Breast epithelium (tissue), 4 donors: ENCODE measurements around the gene NECTIN2. TPM values are rescaled to one million over a fixed set of nuclear protein-coding genes. Genes with fewer than 3 reads are reported as not detected.
"Not testable (repeated sequence)": the region's sequence is repeated elsewhere in the genome, so short reads cannot be mapped to it uniquely, and the experiment has no call there.

Experiments used
- DNase-seq, 2 donors: peaks; one replicate each; pipeline ENCODE4 v3.0.0-alpha.2; 2019; ENCODE audit warnings: low spot score in 2 of 2
- H3K27ac ChIP-seq, 2 donors: fragments of 200-600 bp; sonication (generic) in 1 of 2; one replicate each; pipeline ENCODE4 v1.5.1; 2016 to 2019; ENCODE audit warnings: mild to moderate bottlenecking in 1 of 2
- H3K27me3 ChIP-seq, 2 donors: fragments of 200-600 bp; sonication (generic) in 1 of 2; one replicate each; pipeline versions ENCODE4 v1.5.1 to v1.6.0; 2017 to 2019; ENCODE audit warnings: control low read depth in 1 of 2, mild to moderate bottlenecking in 1 of 2
- H3K36me3 ChIP-seq: fragments of 200-600 bp; one replicate; pipeline ENCODE4 v1.5.1; 2019
- H3K4me1 ChIP-seq, 2 donors: fragments of 200-600 bp; sonication (generic); one replicate each; pipeline ENCODE4 v1.5.1; 2016 to 2019; ENCODE audit warnings: control low read depth in 1 of 2
- H3K4me3 ChIP-seq, 3 donors: fragments of 200-600 bp; sonication (generic); 1 replicate in 2 of 3; 2 replicates in 1 of 3; pipeline ENCODE4 v1.5.1; 2016 to 2019; ENCODE audit warnings: mild to moderate bottlenecking in 3 of 3, moderate library complexity in 2 of 3
- H3K9me3 ChIP-seq, 2 donors: fragments of 200-600 bp; sonication (generic) in 1 of 2; one replicate each; pipeline ENCODE4 v1.5.1; 2016 to 2019; ENCODE audit warnings: control low read depth in 1 of 2
- POLR2A ChIP-seq: fragments of 450-650 bp; IDR thresholded peaks from one replicate; pipeline ENCODE4 v1.6.1; 2016; ENCODE audit warnings: antibody characterized with exemption, mild to moderate bottlenecking, moderate library complexity
- POLR2AphosphoS5 ChIP-seq, 3 donors: sonication (generic); formaldehyde crosslinking; IDR thresholded peaks; one replicate each; pipeline ENCODE4 v1.6.1; 2017; ENCODE audit warnings: antibody characterized with exemption in 3 of 3
- intact Hi-C: fragments of 100-400 bp; cut with DNase I; formaldehyde crosslinking; loops from one replicate; pipeline ENCODE4 v1.15.1; 2023; ENCODE audit warnings: low total_unique reads
- total RNA-seq, 3 donors: library from RNA; depleted of rRNA; stranded (reverse); fragments of >200 nt; gene quantifications; one replicate each; pipeline ENCODE4 v1.1.0, GENCODE V29; 2016
- TF ChIP-seq, protein P1 (sequence below), 3 donors: fragments of 450-650 bp; IDR thresholded peaks; one replicate each; pipeline ENCODE4 v1.5.1; 2016 to 2017; ENCODE audit warnings: antibody characterized with exemption in 3 of 3, mild to moderate bottlenecking in 3 of 3, moderate library complexity in 3 of 3

The NECTIN2 gene
- total RNA-seq, 3 donors from 2014 or later = 28.0 to 114 (median 86.6) TPM

GRCh38 chr19:44879309-44880065 lies 33.4 kb downstream of the NECTIN2 start:
- Histone ChIP-seq H3K4me3 (no peak overlapping the region), H3K9me3 (no peaks in the 10 kb centered on the region), H3K36me3 (no peaks in the 10 kb centered on the region), H3K27ac (peak overlapping the region; percentile 23 to 75), H3K27me3 (no peaks in the 10 kb centered on the region), H3K4me1 (peaks cover 0 to 2% of the 10 kb centered on the region in 2 donors)
- intact Hi-C loops = no loop called here
- TF ChIP-seq, protein P1, sequence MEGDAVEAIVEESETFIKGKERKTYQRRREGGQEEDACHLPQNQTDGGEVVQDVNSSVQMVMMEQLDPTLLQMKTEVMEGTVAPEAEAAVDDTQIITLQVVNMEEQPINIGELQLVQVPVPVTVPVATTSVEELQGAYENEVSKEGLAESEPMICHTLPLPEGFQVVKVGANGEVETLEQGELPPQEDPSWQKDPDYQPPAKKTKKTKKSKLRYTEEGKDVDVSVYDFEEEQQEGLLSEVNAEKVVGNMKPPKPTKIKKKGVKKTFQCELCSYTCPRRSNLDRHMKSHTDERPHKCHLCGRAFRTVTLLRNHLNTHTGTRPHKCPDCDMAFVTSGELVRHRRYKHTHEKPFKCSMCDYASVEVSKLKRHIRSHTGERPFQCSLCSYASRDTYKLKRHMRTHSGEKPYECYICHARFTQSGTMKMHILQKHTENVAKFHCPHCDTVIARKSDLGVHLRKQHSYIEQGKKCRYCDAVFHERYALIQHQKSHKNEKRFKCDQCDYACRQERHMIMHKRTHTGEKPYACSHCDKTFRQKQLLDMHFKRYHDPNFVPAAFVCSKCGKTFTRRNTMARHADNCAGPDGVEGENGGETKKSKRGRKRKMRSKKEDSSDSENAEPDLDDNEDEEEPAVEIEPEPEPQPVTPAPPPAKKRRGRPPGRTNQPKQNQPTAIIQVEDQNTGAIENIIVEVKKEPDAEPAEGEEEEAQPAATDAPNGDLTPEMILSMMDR (IDR thresholded peaks at IDR 0.05) = no peak
- TF ChIP-seq POLR2A = no peak
- no peak for TF ChIP-seq POLR2AphosphoS5 (IDR thresholded peaks at IDR 0.05)
- DNase-seq = no peak

- Histone ChIP-seq H3K9me3 (no peaks in the 10 kb centered on the region), H3K27me3 (no peaks in the 10 kb centered on the region), H3K36me3 (no peaks in the 10 kb centered on the region), H3K4me3 (no peak overlapping the region), H3K27ac (no peak overlapping the region), H3K4me1 (peaks cover 0 to 2% of the 10 kb centered on the region in 2 donors)
- DNase-seq = no peak
- intact Hi-C loops = no loop called here
- TF ChIP-seq, protein P1 (IDR thresholded peaks at IDR 0.05) = no peak
- TF ChIP-seq POLR2A (no peak), POLR2AphosphoS5 (IDR thresholded peaks at IDR 0.05) (no peak)
Observed at GRCh38 chr19:44882063-44882462, 36.0 kb downstream of the NECTIN2 start.

GRCh38 chr19:44882619-44883397 lies 36.7 kb downstream of the NECTIN2 start:
- H3K27me3 ChIP-seq, H3K4me1 ChIP-seq, H3K36me3 ChIP-seq, H3K27ac ChIP-seq, H3K9me3 ChIP-seq, DNase-seq, H3K4me3 ChIP-seq, intact Hi-C loops: not testable (repeated sequence)

GRCh38 chr19:44883922-44884321 lies 37.8 kb downstream of the NECTIN2 start:
- Histone ChIP-seq H3K9me3 (no peaks in the 10 kb centered on the region), H3K27me3 (no peaks in the 10 kb centered on the region), H3K36me3 (no peaks in the 10 kb centered on the region), H3K4me3 (no peak overlapping the region), H3K4me1 (no peaks in the 10 kb centered on the region), H3K27ac (peak overlapping the region in 1 of 2 donors; percentile 0)
- no peak for DNase-seq
- TF ChIP-seq POLR2A (no peak), POLR2AphosphoS5 (IDR thresholded peaks at IDR 0.05) (no peak)
- TF ChIP-seq, protein P1 (IDR thresholded peaks at IDR 0.05) = no peak
- intact Hi-C loops = no loop called here

GRCh38 chr19:44884566-44884965 lies 38.5 kb downstream of the NECTIN2 start:
- Histone ChIP-seq H3K36me3 (no peaks in the 10 kb centered on the region), H3K9me3 (no peaks in the 10 kb centered on the region), H3K4me3 (no peak overlapping the region), H3K27me3 (no peaks in the 10 kb centered on the region), H3K27ac (peak overlapping the region in 1 of 2 donors; percentile 0), H3K4me1 (peaks cover 0 to 1% of the 10 kb centered on the region in 2 donors)
- no peak for DNase-seq
- no peak for TF ChIP-seq POLR2AphosphoS5 (IDR thresholded peaks at IDR 0.05)
- no peak for TF ChIP-seq POLR2A
- TF ChIP-seq, protein P1 (IDR thresholded peaks at IDR 0.05) = no peak
- intact Hi-C loops = no loop called here
